HCT116 (cell line): ENCODE results near the gene RBPJ. TPM values are rescaled to one million over a fixed set of nuclear protein-coding genes. Genes with fewer than 3 reads are reported as not detected.

ENCODE experiments used
- ATAC-seq: fragments of 200-7000 bp; cut with Tn5 transposase; 2 replicates; pipeline ENCODE4 v1.9.1; 2020; ENCODE audit warnings: mild to moderate bottlenecking, moderate library complexity
- BruUV-seq: library from RNA; stranded (reverse); fragments of 400-500 nt; replicated peaks from 2 replicates; lab custom pipeline; 2021; lab: Mats Ljungman, UMichigan
- CTCF ChIA-PET: fragments of 300-600 bp; sonication (Branson Sonifier 250); formaldehyde crosslinking; loops from one replicate; lab custom pipeline; 2021; ENCODE audit warnings: antibody characterized with exemption; lab: Charles Lee
- POLR2A ChIA-PET: fragments of 300-600, 350-600 bp; sonication (Branson Sonifier 250); formaldehyde crosslinking; loops from one replicate; lab custom pipeline; 2021; ENCODE audit warnings: antibody characterized with exemption; lab: Charles Lee
- RAD21 ChIA-PET, 2 experiments: fragments of 300-600 bp; sonication (Branson Sonifier 250); formaldehyde crosslinking; loops; one replicate each; lab custom pipeline; 2023; ENCODE audit warnings: low total read pairs in 2 of 2; ENCODE audit not compliant: uncharacterized antibody in 2 of 2, unreplicated experiment in 2 of 2, low non-redundant PET in 1 of 2; lab: Charles Lee
- DNase-seq: peaks from one replicate; pipeline ENCODE4 v3.0.0-alpha.2; 2010; ENCODE audit warnings: low read depth, low spot score
- H2AFZ ChIP-seq: fragments of 200-600 bp; shearing (Covaris generic), sonication (generic); 2 replicates; pipeline ENCODE4 v1.6.1; 2017; ENCODE audit warnings: low read depth, mixed run types, mixed read lengths, antibody characterized with exemption, low read length; ENCODE audit not compliant: poor library complexity, severe bottlenecking
- H3K27ac ChIP-seq: 2 replicates; pipeline ENCODE4 v1.5.1; 2012; ENCODE audit warnings: low read depth, low read length
- H3K27me3 ChIP-seq: fragments of 200-600 bp; sonication (generic); 2 replicates; pipeline ENCODE4 v1.6.1; 2016; ENCODE audit warnings: mixed run types, low read length, mixed read lengths; ENCODE audit not compliant: insufficient read depth
- H3K36me3 ChIP-seq, 2 experiments: fragments of 200-500 bp in 1 of 2; fragments of 200-600 bp in 1 of 2; sonication (Bioruptor generic) in 1 of 2; sonication (generic) in 1 of 2; 2 replicates each; pipeline versions ENCODE4 v1.5.1 to v1.6.1; 2014 to 2016; ENCODE audit warnings: low read length in 2 of 2, inconsistent platforms in 1 of 2, mixed read lengths in 1 of 2, mixed run types in 1 of 2; ENCODE audit not compliant: insufficient read depth in 2 of 2, control insufficient read depth in 1 of 2
- H3K4me1 ChIP-seq, 2 experiments: fragments of 200-600 bp in 1 of 2; sonication (generic) in 1 of 2; 2 replicates each; pipeline versions ENCODE4 v1.5.1 to v1.6.1; 2012 to 2017; ENCODE audit warnings: low read length in 2 of 2, inconsistent platforms in 1 of 2, mild to moderate bottlenecking in 1 of 2, mixed read lengths in 1 of 2, mixed run types in 1 of 2, moderate library complexity in 1 of 2; ENCODE audit not compliant: insufficient read depth in 2 of 2, control insufficient read depth in 1 of 2
- H3K4me2 ChIP-seq: fragments of 200-600 bp; sonication (generic); 2 replicates; pipeline ENCODE4 v1.6.1; 2017; ENCODE audit warnings: mixed run types, low read length, mixed read lengths
- H3K4me3 ChIP-seq, 2 experiments: fragments of 200-600 bp in 1 of 2; sonication (generic) in 1 of 2; replicated peaks in 1 of 2; 2 replicates each; pipeline ENCODE4 v1.5.1; 2011 to 2016; ENCODE audit warnings: low read length in 2 of 2, control low read depth in 1 of 2, low read depth in 1 of 2, mild to moderate bottlenecking in 1 of 2, mixed read lengths in 1 of 2, mixed run types in 1 of 2
- H3K79me2 ChIP-seq: fragments of 200-600 bp; sonication (generic); 2 replicates; pipeline ENCODE4 v1.6.1; 2017; ENCODE audit warnings: mild to moderate bottlenecking, mixed run types, low read length, moderate library complexity, mixed read lengths; ENCODE audit not compliant: insufficient read depth
- H3K9ac ChIP-seq: fragments of 200-600 bp; sonication (generic); 2 replicates; pipeline ENCODE4 v1.6.1; 2016; ENCODE audit warnings: low read length, mixed read lengths
- H3K9me2 ChIP-seq: fragments of 200-600 bp; sonication (generic), shearing (Covaris generic); 2 replicates; pipeline ENCODE4 v1.6.1; 2017; ENCODE audit warnings: mixed run types, mild to moderate bottlenecking, moderate library complexity; ENCODE audit not compliant: insufficient read depth
- H3K9me3 ChIP-seq, 2 experiments: fragments of 200-500 bp in 1 of 2; fragments of 200-600 bp in 1 of 2; sonication (Bioruptor generic) in 1 of 2; sonication (generic) in 1 of 2; 2 replicates each; pipeline ENCODE4 v1.6.1; 2014 to 2017; ENCODE audit warnings: low read length in 2 of 2, mixed read lengths in 2 of 2, inconsistent platforms in 1 of 2, low read depth in 1 of 2, mild to moderate bottlenecking in 1 of 2, mixed run types in 1 of 2, moderate library complexity in 1 of 2; ENCODE audit not compliant: control insufficient read depth in 1 of 2, insufficient read depth in 1 of 2
- H4K20me1 ChIP-seq: fragments of 200-600 bp; sonication (generic), shearing (Covaris generic); 2 replicates; pipeline ENCODE4 v1.6.1; 2017; ENCODE audit warnings: mixed run types, mild to moderate bottlenecking, moderate library complexity; ENCODE audit not compliant: insufficient read depth
- CBX3 ChIP-seq: IDR thresholded peaks from 2 replicates; pipeline ENCODE4 v1.6.1; 2012; ENCODE audit warnings: low read depth
- CEBPB ChIP-seq: IDR thresholded peaks from 2 replicates; pipeline ENCODE4 v1.6.1; 2012; ENCODE audit warnings: low read depth
- EZH2 ChIP-seq: fragments of 200-600 bp; sonication (generic); IDR thresholded peaks from 2 replicates; pipeline ENCODE4 v1.6.1; 2017; ENCODE audit warnings: antibody characterized with exemption, mixed run types
- JUND ChIP-seq: IDR thresholded peaks from 2 replicates; pipeline ENCODE4 v1.6.1; 2012
- POLR2AphosphoS5 ChIP-seq: IDR thresholded peaks from 2 replicates; pipeline ENCODE4 v1.6.1; 2011; ENCODE audit warnings: mild to moderate bottlenecking, low read depth, low read length, moderate library complexity
- RAD21 ChIP-seq: IDR thresholded peaks from 2 replicates; pipeline ENCODE4 v1.6.1; 2012; ENCODE audit warnings: low read depth, mild to moderate bottlenecking
- REST ChIP-seq: IDR thresholded peaks from 2 replicates; pipeline ENCODE4 v1.6.1; 2012; ENCODE audit warnings: low read depth
- SIN3A ChIP-seq: IDR thresholded peaks from 2 replicates; pipeline ENCODE4 v1.6.1; 2012; ENCODE audit warnings: low read depth
- SP1 ChIP-seq: IDR thresholded peaks from 2 replicates; pipeline ENCODE4 v1.6.1; 2012; ENCODE audit warnings: low read depth
- YY1 ChIP-seq: IDR thresholded peaks from 2 replicates; pipeline ENCODE4 v1.6.1; 2011; ENCODE audit warnings: low read length, low read depth, moderate library complexity, mild to moderate bottlenecking; ENCODE audit not compliant: insufficient replicate concordance; ENCODE audit errors: extremely low read depth
- ZFX ChIP-seq: fragments of 450-650 bp; IDR thresholded peaks from 2 replicates; pipeline ENCODE4 v1.6.1; 2017
- ZNF274 ChIP-seq: fragments of 200-500 bp; sonication (Bioruptor generic); IDR thresholded peaks from 2 replicates; pipeline ENCODE4 v1.6.1; 2014; ENCODE audit warnings: mild to moderate bottlenecking, low read depth, low read length, inconsistent platforms
- intact Hi-C: fragments of 100-400 bp; cut with micrococcal nuclease; formaldehyde crosslinking; loops from 2 replicates; pipeline ENCODE4 v1.10.0; 2022
- total RNA-seq: library from RNA; stranded (reverse); gene quantifications from one replicate; pipeline ENCODE4 v1.2.1, GENCODE V29; 2021; ENCODE audit not compliant: unreplicated experiment
- TF ChIP-seq, protein P1 (sequence below): IDR thresholded peaks from 2 replicates; pipeline ENCODE4 v1.6.1; 2011; ENCODE audit warnings: mild to moderate bottlenecking, low read length, moderate library complexity; ENCODE audit not compliant: insufficient replicate concordance; ENCODE audit errors: extremely low read depth
- TF ChIP-seq, protein P2 (sequence below): IDR thresholded peaks from 2 replicates; pipeline ENCODE4 v1.6.1; 2012
- TF ChIP-seq, protein P3 (sequence below), 3 experiments: fragments of 200-600 bp in 1 of 3; sonication (generic) in 1 of 3; IDR thresholded peaks in 2 of 3; conservative IDR thresholded peaks in 1 of 3; 2 replicates each; pipeline ENCODE4 v1.5.1; 2012 to 2017; ENCODE audit warnings: low read depth in 2 of 3, low read length in 2 of 3, antibody characterized with exemption in 1 of 3, borderline replicate concordance in 1 of 3, control low read depth in 1 of 3, mild to moderate bottlenecking in 1 of 3, mixed read lengths in 1 of 3, mixed run types in 1 of 3, moderate library complexity in 1 of 3; ENCODE audit not compliant: insufficient read depth in 1 of 3

The RBPJ gene
- total RNA-seq, 1 experiment from 2014 or later = 72.7 TPM

DNA sequence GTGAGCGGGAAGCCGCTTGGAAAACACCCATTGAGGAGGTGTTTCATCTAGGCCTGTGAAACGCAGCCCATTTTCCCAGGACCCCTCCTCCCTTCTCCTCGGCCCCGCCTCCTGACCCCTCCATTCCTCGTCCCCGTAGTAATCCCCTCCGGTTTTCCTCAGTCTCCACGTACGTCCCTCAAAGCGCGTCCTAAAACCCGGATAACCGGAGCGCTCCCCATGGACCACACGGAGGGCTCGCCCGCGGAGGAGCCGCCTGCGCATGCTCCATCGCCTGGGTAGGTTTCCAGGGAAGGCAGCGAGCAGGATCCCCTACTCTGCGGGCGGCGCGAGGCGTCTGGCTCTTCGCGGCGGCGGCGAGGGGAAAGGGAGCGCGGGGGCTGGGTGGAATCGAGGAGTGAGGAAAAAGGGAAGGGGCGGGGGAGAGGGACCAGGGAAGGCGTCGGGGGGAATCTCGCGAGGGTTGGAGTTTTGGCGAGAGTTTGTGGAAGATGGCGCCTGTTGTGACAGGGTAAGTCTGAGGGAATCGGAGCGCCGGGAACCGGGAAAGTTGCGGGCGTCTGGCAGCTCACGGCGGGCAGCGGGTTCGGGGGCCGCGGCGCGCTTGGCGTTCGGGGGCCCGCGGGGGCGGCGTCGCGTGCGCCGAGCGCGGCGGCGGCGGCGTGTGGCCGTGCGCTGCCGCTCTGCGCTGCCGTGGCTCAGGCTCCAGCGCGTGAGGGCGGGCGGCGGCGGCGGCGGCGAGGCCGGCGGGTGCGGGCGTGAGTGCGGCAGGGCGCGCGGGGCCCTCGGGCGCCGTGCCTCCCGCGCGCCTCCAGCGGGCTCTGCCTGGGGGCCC lies at the start of gene RBPJ (continued):
- TF ChIP-seq, protein P1, sequence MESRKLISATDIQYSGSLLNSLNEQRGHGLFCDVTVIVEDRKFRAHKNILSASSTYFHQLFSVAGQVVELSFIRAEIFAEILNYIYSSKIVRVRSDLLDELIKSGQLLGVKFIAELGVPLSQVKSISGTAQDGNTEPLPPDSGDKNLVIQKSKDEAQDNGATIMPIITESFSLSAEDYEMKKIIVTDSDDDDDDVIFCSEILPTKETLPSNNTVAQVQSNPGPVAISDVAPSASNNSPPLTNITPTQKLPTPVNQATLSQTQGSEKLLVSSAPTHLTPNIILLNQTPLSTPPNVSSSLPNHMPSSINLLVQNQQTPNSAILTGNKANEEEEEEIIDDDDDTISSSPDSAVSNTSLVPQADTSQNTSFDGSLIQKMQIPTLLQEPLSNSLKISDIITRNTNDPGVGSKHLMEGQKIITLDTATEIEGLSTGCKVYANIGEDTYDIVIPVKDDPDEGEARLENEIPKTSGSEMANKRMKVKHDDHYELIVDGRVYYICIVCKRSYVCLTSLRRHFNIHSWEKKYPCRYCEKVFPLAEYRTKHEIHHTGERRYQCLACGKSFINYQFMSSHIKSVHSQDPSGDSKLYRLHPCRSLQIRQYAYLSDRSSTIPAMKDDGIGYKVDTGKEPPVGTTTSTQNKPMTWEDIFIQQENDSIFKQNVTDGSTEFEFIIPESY = peak; percentile 9
- TF ChIP-seq ZNF274 = no peak
- TF ChIP-seq ZFX = 0 out of 2 replicates have a peak, but pooled peaks have one; percentile 11
- TF ChIP-seq, protein P2, sequence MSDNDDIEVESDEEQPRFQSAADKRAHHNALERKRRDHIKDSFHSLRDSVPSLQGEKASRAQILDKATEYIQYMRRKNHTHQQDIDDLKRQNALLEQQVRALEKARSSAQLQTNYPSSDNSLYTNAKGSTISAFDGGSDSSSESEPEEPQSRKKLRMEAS = no peak
- no peak for TF ChIP-seq EZH2
- TF ChIP-seq, all 23 proteins: peak for 5

GRCh38 chr4:26271703-26272102 lies 49.1 kb upstream of the RBPJ start:
- DNase-seq (no peak), ATAC-seq (no peak)
- Histone ChIP-seq H3K4me2 (no peak overlapping the region), H4K20me1 (no peaks in the 10 kb centered on the region), H3K9me3 (no peaks in the 10 kb centered on the region), H3K4me3 (no peak overlapping the region), H3K9ac (no peak overlapping the region), H3K79me2 (no peaks in the 10 kb centered on the region), H3K36me3 (no peaks in the 10 kb centered on the region), H3K27me3 (no peaks in the 10 kb centered on the region), H3K9me2 (no peaks in the 10 kb centered on the region), H3K4me1 (no peaks in the 10 kb centered on the region), H3K27ac (no peak overlapping the region), H2AFZ (no peak overlapping the region)
- BruUV-seq = no TSS peak
- intact Hi-C loops = no loop called here
- CTCF ChIA-PET = no interaction called here
- TF ChIP-seq REST (no peak), CBX3 (no peak), JUND (no peak), CEBPB (no peak), YY1 (no peak), POLR2AphosphoS5 (no peak), SP1 (no peak), SIN3A (no peak), RAD21 (no peak)
- TF ChIP-seq, protein P3, sequence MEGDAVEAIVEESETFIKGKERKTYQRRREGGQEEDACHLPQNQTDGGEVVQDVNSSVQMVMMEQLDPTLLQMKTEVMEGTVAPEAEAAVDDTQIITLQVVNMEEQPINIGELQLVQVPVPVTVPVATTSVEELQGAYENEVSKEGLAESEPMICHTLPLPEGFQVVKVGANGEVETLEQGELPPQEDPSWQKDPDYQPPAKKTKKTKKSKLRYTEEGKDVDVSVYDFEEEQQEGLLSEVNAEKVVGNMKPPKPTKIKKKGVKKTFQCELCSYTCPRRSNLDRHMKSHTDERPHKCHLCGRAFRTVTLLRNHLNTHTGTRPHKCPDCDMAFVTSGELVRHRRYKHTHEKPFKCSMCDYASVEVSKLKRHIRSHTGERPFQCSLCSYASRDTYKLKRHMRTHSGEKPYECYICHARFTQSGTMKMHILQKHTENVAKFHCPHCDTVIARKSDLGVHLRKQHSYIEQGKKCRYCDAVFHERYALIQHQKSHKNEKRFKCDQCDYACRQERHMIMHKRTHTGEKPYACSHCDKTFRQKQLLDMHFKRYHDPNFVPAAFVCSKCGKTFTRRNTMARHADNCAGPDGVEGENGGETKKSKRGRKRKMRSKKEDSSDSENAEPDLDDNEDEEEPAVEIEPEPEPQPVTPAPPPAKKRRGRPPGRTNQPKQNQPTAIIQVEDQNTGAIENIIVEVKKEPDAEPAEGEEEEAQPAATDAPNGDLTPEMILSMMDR (IDR thresholded peaks at IDR 0.05 in 2 of 3, conservative IDR thresholded peaks at IDR 0.05 in 1 of 3; ENCODE audit: borderline replicate concordance in 1 of 3, insufficient read depth in 1 of 3, low read depth in 2 of 3, low read length in 2 of 3) = no peak
- TF ChIP-seq, all 23 proteins: peak for 0
- ChIA-PET RAD21 (no interaction called here), POLR2A (no interaction called here)
